HEK293 (cell line): ENCODE measurements around the gene FBXL7.

ENCODE experiments used
- CTCF ChIP-seq: fragments of 450-650 bp; formaldehyde crosslinking; IDR thresholded peaks from 2 replicates; pipeline ENCODE4 v1.5.1; 2016; ENCODE audit warnings: missing biosample characterization, missing genetic modification characterization
- PBX3 ChIP-seq: sonication (generic); formaldehyde crosslinking; IDR thresholded peaks from 2 replicates; pipeline ENCODE4 v1.8.1; 2022; ENCODE audit warnings: mild to moderate bottlenecking, moderate library complexity, missing genetic modification reagents
- SETDB1 ChIP-seq: IDR thresholded peaks from one replicate; pipeline ENCODE4 v1.6.1; 2017; ENCODE audit warnings: mild to moderate bottlenecking, low read length, moderate library complexity, mixed read lengths; ENCODE audit not compliant: insufficient read length
- ZFP37 ChIP-seq: fragments of 450-650 bp; formaldehyde crosslinking; IDR thresholded peaks from 2 replicates; pipeline ENCODE4 v1.5.1; 2016; ENCODE audit warnings: missing biosample characterization, missing genetic modification characterization
- ZNF274 ChIP-seq, 2 experiments: fragments of 200-500 bp in 1 of 2; fragments of 450-650 bp in 1 of 2; sonication (Bioruptor generic) in 1 of 2; formaldehyde crosslinking in 1 of 2; IDR thresholded peaks; 2 replicates each; pipeline versions ENCODE4 v1.5.1 to v1.6.1; 2014 to 2016; ENCODE audit warnings: borderline replicate concordance in 1 of 2, inconsistent platforms in 1 of 2, low read length in 1 of 2, missing biosample characterization in 1 of 2, missing genetic modification characterization in 1 of 2
- ZNF660 ChIP-seq: fragments of 450-650 bp; IDR thresholded peaks from 2 replicates; pipeline ENCODE4 v1.5.1; 2018; ENCODE audit warnings: missing biosample characterization, mild to moderate bottlenecking, missing genetic modification characterization
- TF ChIP-seq, protein P1 (sequence below): fragments of 450-650 bp; formaldehyde crosslinking; IDR thresholded peaks from 2 replicates; pipeline ENCODE4 v1.5.1; 2016; ENCODE audit warnings: missing biosample characterization, missing genetic modification characterization, borderline replicate concordance
- TF ChIP-seq, protein P2 (sequence below): fragments of 450-650 bp; formaldehyde crosslinking; IDR thresholded peaks from 2 replicates; pipeline ENCODE4 v1.5.1; 2016; ENCODE audit warnings: missing biosample characterization, missing genetic modification characterization, borderline replicate concordance
- TF ChIP-seq, protein P3 (sequence below): fragments of 450-650 bp; formaldehyde crosslinking; IDR thresholded peaks from 2 replicates; pipeline ENCODE4 v1.5.1; 2016; ENCODE audit warnings: missing biosample characterization, missing genetic modification characterization, low read depth
- TF ChIP-seq, protein P4 (sequence below): fragments of 450-650 bp; formaldehyde crosslinking; IDR thresholded peaks from 2 replicates; pipeline ENCODE4 v1.5.1; 2016; ENCODE audit warnings: missing biosample characterization, missing genetic modification characterization

DNA sequence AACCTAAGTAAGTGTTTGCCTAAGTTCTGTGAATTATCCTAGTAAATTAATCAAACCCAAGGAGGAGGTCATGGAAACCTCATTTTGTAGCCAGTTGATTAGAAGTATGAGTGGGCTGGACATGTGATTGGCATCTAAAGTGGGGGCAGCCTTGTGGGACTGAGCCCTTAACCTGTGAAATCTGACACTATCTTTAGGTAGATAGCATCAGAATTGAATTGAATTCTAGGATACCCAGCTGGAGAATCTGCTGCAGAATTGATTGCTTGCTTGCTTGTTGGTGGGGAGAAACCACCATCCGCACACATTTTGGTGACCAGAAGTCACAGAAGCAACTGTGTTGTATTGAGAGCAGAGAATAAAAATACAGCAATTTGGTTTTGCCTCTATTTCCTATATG, 97.0 kb downstream of the FBXL7 start:
- no peak for TF ChIP-seq CTCF (tag by site-specific recombination)
- no peak for TF ChIP-seq ZNF274 (IDR thresholded peaks at IDR 0.05; ENCODE audit: low read length)
- TF ChIP-seq ZNF274 (tag by site-specific recombination; IDR thresholded peaks at IDR 0.05; ENCODE audit: borderline replicate concordance): no peak
- TF ChIP-seq PBX3 (CRISPR knock-in tag): no peak
- TF ChIP-seq, protein P1, sequence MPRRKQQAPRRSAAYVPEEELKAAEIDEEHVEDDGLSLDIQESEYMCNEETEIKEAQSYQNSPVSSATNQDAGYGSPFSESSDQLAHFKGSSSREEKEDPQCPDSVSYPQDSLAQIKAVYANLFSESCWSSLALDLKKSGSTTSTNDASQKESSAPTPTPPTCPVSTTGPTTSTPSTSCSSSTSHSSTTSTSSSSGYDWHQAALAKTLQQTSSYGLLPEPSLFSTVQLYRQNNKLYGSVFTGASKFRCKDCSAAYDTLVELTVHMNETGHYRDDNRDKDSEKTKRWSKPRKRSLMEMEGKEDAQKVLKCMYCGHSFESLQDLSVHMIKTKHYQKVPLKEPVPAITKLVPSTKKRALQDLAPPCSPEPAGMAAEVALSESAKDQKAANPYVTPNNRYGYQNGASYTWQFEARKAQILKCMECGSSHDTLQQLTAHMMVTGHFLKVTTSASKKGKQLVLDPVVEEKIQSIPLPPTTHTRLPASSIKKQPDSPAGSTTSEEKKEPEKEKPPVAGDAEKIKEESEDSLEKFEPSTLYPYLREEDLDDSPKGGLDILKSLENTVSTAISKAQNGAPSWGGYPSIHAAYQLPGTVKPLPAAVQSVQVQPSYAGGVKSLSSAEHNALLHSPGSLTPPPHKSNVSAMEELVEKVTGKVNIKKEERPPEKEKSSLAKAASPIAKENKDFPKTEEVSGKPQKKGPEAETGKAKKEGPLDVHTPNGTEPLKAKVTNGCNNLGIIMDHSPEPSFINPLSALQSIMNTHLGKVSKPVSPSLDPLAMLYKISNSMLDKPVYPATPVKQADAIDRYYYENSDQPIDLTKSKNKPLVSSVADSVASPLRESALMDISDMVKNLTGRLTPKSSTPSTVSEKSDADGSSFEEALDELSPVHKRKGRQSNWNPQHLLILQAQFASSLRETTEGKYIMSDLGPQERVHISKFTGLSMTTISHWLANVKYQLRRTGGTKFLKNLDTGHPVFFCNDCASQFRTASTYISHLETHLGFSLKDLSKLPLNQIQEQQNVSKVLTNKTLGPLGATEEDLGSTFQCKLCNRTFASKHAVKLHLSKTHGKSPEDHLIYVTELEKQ (tag by site-specific recombination): no peak
- no peak for TF ChIP-seq SETDB1
- TF ChIP-seq ZNF660 (tag by site-specific recombination): no peak
- TF ChIP-seq, protein P2, sequence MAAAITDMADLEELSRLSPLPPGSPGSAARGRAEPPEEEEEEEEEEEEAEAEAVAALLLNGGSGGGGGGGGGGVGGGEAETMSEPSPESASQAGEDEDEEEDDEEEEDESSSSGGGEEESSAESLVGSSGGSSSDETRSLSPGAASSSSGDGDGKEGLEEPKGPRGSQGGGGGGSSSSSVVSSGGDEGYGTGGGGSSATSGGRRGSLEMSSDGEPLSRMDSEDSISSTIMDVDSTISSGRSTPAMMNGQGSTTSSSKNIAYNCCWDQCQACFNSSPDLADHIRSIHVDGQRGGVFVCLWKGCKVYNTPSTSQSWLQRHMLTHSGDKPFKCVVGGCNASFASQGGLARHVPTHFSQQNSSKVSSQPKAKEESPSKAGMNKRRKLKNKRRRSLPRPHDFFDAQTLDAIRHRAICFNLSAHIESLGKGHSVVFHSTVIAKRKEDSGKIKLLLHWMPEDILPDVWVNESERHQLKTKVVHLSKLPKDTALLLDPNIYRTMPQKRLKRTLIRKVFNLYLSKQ (tag by site-specific recombination): no peak
- TF ChIP-seq, protein P3, sequence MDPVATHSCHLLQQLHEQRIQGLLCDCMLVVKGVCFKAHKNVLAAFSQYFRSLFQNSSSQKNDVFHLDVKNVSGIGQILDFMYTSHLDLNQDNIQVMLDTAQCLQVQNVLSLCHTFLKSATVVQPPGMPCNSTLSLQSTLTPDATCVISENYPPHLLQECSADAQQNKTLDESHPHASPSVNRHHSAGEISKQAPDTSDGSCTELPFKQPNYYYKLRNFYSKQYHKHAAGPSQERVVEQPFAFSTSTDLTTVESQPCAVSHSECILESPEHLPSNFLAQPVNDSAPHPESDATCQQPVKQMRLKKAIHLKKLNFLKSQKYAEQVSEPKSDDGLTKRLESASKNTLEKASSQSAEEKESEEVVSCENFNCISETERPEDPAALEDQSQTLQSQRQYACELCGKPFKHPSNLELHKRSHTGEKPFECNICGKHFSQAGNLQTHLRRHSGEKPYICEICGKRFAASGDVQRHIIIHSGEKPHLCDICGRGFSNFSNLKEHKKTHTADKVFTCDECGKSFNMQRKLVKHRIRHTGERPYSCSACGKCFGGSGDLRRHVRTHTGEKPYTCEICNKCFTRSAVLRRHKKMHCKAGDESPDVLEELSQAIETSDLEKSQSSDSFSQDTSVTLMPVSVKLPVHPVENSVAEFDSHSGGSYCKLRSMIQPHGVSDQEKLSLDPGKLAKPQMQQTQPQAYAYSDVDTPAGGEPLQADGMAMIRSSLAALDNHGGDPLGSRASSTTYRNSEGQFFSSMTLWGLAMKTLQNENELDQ (tag by site-specific recombination): no peak
- TF ChIP-seq, protein P4, sequence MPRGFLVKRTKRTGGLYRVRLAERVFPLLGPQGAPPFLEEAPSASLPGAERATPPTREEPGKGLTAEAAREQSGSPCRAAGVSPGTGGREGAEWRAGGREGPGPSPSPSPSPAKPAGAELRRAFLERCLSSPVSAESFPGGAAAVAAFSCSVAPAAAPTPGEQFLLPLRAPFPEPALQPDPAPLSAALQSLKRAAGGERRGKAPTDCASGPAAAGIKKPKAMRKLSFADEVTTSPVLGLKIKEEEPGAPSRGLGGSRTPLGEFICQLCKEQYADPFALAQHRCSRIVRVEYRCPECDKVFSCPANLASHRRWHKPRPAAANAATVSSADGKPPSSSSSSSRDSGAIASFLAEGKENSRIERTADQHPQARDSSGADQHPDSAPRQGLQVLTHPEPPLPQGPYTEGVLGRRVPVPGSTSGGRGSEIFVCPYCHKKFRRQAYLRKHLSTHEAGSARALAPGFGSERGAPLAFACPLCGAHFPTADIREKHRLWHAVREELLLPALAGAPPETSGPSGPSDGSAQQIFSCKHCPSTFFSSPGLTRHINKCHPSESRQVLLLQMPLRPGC (tag by site-specific recombination): no peak
- no peak for TF ChIP-seq ZFP37 (tag by site-specific recombination)
